Astrocyte (in vitro differentiated cells and primary cell): Measurements from ENCODE around the gene SLC18A3.
A peak's percentile ranks its signal among the peaks of the same experiment; 100 is the strongest.

Source experiments
- CTCF ChIP-seq: IDR thresholded peaks from 2 replicates; pipeline ENCODE4 v1.5.1; 2011; ENCODE audit warnings: low read depth, mild to moderate bottlenecking, inconsistent platforms, low read length, moderate library complexity; ENCODE audit not compliant: insufficient read depth
- EZH2 ChIP-seq: IDR thresholded peaks from 2 replicates; pipeline ENCODE4 v1.6.1; 2012; ENCODE audit warnings: mild to moderate bottlenecking, low read length, inconsistent platforms; ENCODE audit not compliant: insufficient read depth

- TF ChIP-seq CTCF (no peak), EZH2 (peak; percentile 84)
Observed at GRCh38 chr10:49614242-49615198, 4.4 kb downstream of the SLC18A3 start.
